Testis (tissue), 2 donors: ENCODE results near the gene VPS37C.

Experiments used
- POLR2A ChIP-seq: fragments of 450-650 bp; IDR thresholded peaks from one replicate; pipeline ENCODE4 v1.6.1; 2017; ENCODE audit warnings: antibody characterized with exemption, mild to moderate bottlenecking, moderate library complexity
- TF ChIP-seq, protein P1 (sequence below), 3 experiments: fragments of 450-650 bp in 2 of 3; fragments of 200-600 bp in 1 of 3; sonication (generic) in 1 of 3; IDR thresholded peaks; one replicate each; pipeline ENCODE4 v1.5.1; 2016 to 2019; ENCODE audit warnings: antibody characterized with exemption in 3 of 3, mild to moderate bottlenecking in 2 of 3, moderate library complexity in 1 of 3

GRCh38 chr11:61138935-61139334, 22.3 kb downstream of the VPS37C start:
- TF ChIP-seq, protein P1, sequence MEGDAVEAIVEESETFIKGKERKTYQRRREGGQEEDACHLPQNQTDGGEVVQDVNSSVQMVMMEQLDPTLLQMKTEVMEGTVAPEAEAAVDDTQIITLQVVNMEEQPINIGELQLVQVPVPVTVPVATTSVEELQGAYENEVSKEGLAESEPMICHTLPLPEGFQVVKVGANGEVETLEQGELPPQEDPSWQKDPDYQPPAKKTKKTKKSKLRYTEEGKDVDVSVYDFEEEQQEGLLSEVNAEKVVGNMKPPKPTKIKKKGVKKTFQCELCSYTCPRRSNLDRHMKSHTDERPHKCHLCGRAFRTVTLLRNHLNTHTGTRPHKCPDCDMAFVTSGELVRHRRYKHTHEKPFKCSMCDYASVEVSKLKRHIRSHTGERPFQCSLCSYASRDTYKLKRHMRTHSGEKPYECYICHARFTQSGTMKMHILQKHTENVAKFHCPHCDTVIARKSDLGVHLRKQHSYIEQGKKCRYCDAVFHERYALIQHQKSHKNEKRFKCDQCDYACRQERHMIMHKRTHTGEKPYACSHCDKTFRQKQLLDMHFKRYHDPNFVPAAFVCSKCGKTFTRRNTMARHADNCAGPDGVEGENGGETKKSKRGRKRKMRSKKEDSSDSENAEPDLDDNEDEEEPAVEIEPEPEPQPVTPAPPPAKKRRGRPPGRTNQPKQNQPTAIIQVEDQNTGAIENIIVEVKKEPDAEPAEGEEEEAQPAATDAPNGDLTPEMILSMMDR (IDR thresholded peaks at IDR 0.05), result no peak
- TF ChIP-seq POLR2A, result no peak
